Ammon's horn (tissue), 1 donor: ENCODE measurements around the gene NAGPA.

Experiments used
- DNase-seq: peaks from one replicate; pipeline ENCODE4 v3.0.0-alpha.2; 2016; ENCODE audit warnings: low spot score

NAGPA gene

DNA sequence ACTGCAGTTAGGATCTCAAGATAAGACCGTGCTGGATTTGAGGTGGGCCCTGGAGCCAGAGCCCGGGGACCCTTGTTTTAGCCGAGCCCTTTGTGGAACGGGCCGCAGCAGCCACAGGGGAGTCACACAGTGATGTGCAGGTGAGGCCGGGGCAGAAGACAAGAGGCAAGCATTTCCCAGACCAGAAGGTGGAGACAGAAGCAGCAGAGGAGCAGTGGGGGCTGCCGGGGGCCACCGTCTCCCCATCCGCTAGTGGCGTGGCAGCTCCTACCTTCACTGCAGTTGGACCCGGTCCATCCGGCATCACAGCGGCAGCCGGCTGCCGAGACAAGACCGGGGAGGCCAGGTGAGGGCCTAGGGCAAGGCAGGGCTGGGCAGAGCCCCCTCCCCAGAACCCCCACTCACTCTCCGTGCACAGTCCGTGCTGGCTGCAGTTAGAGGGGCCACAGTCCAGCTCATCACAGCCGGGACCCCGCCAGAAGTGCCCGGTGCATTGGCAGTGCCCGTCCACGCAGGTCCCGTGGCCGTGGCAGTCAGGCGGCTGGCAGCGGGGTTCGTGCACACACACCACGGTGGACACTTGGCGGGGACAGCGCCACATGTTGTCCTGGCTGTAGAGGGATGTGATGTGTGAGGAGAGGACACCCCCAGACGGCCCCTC lies 6.0 kb downstream of the NAGPA start:
- DNase-seq = peak; percentile 3

DNA sequence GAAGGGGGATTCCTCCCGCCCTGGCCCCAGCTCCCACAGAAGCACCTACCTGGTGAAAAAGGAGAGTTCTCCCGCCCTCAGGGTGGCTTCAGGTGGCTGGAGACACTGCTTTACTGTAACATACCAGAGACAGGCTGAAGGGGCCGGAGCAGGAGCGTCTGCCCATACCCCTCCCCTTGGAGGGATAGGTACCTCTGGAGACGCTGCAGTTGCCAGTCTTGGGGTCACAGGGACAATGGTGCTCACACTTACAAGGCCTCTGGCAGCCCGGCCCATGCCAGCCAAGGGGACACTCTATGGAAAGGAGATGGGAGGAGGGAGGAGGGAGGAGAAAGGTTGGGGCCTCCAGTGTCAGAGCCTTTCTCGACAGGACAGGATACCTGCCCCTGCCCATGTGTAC lies 6.6 kb downstream of the NAGPA start:
- DNase-seq = no peak

DNA sequence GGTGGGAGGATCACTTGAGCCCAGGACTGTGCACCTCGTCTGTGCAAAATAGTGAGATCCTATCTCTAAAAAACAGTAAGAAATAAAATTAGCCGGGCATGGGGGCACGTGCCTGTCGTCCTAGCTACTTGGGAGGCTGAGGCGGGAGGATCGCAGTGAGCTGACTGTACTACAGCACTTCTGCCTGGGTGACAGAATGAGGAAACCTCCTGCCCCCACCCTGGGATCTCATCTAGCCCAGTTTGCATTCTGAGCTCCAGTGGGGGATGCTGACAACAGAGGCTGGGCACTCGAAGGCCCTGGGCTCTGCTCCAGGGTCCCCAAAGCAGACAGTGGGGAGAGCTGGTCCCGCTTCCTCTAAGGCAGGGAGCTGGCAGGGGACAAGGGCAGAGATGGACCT lies 7.1 kb downstream of the NAGPA start:
- DNase-seq = no peak

DNA sequence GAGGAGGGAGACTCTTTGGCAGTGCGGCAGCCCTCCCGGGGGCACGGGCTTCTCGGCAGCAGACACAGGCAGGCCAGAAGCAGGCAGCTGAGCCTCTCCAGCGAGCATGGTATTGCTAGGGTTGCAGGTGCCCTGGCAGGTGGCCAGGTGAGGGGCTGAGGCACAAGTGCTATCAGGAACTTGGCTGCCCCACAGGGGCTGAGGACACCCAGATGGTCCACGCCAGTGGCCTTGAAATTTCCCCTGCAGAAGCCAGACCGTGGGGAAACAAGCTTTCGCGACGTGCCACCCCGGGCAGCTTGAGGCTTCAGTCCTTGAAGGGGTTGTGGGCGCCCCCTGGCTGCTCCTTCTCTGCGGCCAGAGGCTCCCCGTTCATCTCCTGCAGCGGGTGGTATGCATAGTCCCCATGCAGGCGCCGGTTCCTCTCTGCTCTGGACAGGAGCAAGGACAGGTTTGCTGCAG lies 8.5 kb downstream of the NAGPA start:
- peak; percentile 84 for DNase-seq

DNA sequence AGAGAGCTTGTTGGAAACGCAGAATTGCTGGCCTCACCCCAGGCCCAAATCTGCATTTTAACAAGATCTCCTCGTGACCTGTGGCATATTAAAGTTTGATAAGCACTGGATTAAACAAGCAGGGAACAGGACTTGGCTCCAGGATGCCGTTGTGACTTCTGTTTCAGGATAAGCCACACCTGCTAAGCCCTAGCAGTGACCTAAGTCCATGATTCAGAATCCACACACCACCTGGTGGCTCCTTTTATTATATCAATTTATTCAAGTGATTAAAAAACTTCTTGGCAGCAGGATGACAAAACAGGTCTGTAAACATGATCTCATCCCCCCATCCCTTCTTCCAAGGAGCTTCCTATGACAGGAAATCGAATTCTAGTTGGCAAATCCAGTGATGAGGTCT lies 9.1 kb downstream of the NAGPA start:
- DNase-seq = no peak

DNA sequence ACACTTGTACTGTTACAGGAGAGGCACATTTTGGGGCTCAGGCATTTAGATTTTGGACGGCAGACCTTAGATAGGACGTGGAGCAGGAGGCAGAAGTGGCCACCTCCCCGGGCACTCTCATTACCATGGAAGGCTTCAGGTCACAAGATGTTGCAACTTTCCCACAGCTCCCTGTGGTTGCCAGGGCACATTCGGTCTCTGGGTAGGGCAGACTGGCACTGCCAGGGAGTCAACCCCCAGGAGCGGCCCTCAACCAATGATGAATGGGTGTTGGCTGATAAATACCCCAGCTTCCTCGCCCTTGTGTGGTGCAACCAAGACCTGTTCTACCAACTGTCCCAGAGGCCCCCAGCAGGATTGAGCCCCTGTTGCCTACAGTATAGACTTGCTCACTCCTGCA lies 11.2 kb downstream of the NAGPA start:
- DNase-seq = no peak

DNA sequence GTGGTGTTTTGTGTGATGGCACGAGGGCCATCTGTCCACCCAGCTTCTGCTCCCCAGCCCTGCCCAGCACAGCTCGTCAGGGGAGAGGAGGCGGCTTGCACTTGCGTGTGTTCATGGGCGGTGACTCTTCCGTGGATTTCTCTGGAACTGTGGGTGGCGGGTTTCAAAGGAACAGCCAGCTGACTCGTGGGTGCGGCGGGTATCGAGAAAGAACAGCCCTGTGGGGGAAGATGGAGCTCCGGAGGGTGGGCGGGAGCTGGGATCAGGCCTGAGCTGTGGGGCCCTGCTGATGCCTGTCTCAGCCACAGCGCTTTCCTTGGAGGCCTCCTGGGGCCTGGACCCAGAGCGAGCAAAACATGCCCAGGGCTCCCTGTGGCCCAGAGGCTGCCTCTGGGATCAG lies 13.2 kb downstream of the NAGPA start:
- peak; percentile 79 for DNase-seq

DNA sequence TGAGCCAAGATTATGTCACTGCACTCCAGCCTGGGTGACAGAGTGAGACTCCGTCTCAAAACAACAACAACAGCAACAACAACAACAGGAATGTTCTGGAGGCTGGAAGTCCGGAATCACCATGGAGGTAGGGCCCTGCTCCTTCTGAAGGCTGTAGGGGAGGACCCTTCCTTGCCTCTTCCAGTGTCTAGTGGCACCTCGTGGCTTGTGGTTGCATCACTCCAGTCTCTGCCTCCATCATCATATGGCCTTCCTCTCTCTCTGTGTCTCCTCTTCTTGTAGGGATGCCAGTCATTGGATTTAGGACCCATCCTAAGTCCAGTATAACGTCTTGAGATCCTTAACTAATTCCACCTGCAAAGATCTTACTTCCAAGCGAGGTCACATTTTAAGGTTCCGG lies 14.0 kb downstream of the NAGPA start:
- no peak for DNase-seq

DNA sequence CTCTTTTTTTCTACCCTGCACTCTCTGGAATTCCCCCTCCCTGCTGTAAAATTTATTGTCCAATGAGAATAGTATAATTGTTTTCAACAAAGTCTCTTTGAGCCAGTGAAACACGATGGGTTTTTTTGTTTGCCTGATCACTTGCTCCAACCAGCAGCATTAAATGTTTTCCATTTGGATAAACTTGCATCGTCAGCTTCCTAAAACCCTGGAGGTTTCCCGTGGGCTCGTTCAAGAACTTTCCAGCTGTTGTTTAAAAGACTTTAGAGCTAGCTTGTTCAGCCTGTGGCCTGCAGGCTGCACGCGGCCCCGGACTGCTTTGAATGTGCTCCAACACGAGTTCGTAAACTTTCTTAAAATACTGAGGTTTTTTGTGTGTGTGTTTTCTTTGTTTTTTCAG lies 14.9 kb downstream of the NAGPA start:
- DNase-seq = peak; percentile 49

DNA sequence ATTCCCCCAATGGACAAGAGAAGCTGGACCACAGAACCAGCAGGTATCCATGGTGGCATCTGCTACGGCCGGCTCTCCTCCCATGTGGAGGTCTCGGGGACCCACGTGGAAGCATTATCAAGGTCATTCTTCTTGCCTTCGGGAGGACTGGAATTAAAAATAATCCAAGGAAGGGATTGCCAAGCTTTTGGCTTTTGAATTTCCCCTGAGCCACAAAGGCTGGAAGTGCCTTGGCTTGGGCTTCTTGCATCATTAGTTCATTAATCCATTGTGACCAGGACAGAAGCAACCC lies 16.1 kb downstream of the NAGPA start:
- DNase-seq = no peak

DNA sequence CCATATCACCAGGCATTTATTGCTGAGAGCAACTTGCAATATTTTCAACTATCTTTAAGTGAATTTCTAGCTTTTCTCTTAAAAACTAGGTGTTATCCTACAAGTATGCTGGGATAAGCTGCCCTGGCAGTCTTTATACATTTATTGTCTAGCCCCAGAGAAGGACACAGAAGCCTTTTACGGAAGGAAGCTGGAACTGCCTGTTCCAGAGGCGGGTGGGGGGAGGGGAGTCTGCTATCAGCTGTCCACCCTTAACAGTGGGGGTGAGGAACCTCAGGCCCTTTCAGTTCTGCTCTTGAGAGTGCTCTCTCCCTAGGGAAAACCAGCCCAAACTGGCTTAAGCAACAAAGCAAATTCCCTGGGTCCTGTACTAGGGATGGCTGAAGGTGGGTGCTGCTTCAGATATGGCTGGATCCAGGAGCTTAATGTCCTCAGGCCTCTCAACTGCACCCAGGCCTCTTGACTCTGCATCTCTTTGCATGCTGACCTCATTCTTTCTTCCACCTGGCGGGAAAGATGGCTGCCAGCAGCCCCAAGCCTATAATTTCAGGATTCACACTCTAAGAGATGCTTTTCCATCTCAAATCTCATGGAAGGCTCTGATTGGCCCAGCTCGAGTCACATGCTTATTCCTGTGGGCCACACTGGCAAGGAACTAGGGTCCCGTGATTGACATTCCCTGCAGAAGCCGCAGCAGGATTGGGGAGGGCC lies 16.6 kb downstream of the NAGPA start:
- peak; percentile 56 for DNase-seq

DNA sequence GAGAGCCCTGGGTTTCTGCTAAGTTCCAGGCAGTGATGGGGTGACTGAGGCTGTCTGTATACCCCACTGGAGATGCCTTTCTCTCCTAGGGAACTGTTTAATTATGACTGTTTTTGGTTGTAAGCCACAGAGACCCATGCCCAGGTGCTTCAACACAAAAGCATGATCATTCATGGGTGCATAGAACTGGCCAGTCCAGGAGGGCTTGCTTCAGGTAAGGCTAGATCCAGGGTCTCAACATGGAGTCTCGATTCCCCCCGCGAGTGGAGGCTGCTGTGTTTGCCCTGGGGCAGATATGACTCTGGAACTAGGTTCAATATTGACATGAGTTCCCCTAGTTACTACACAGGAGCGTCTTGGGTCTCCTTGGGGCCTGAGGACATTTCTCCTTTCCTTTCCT lies 17.8 kb downstream of the NAGPA start:
- DNase-seq = no peak

DNA sequence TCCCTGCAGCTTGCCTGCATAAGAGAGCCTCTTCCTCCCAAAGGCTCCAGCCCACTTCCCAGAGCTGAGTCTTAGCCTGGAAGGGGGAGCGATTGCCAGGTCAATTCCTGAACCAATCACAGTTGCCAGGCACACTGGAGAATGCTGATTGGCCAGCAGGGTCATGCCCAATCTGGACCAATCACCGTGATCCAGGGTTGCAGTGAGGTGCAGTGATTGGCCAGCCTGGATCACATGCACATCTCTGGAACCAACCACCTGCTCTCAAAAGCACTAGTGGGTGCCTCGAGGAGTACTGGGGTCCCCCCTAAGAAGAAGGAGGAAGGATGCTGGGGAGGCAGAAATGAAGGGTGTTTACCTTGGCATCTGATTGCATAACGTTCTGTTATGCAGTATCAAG lies 18.4 kb downstream of the NAGPA start:
- no peak for DNase-seq

DNA sequence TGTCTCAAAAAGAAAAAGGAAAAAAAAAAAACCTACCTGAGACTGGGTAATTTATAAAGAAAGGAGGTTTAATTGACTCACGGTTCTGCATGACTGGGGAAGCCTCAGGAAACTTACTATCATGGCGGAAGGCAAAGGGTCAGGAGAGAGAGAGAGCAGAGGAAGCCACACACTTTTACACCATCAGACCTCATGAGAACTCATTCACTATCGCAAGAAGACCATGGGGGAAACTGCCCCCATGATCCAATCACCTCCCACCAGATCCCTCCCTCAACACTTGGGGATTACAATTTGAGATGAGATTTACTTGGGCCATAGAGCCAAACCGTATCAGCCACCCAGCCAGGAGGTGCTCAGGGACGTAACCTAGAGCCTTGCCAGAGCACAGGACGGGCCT lies 20.8 kb downstream of the NAGPA start:
- no peak for DNase-seq

DNA sequence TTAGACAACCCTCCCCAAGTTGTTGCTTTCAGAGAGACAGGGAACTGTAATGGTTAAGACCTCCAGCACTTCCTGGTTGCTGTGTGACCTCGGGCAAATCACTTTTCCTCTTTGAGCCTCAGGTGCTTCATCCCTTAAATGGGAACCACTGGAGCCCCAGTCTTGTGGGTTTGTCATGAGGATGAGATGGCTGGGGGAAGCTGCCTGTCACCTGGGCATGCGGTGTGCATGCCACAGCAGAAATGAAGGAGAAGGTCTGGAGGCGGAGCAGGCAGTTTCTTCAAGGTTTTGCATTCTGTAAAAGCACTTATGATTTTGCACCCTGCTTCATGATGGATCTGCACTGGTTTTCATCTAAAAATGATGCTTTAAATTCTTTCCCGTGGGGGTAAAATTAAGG lies 22.1 kb downstream of the NAGPA start:
- DNase-seq = no peak

DNA sequence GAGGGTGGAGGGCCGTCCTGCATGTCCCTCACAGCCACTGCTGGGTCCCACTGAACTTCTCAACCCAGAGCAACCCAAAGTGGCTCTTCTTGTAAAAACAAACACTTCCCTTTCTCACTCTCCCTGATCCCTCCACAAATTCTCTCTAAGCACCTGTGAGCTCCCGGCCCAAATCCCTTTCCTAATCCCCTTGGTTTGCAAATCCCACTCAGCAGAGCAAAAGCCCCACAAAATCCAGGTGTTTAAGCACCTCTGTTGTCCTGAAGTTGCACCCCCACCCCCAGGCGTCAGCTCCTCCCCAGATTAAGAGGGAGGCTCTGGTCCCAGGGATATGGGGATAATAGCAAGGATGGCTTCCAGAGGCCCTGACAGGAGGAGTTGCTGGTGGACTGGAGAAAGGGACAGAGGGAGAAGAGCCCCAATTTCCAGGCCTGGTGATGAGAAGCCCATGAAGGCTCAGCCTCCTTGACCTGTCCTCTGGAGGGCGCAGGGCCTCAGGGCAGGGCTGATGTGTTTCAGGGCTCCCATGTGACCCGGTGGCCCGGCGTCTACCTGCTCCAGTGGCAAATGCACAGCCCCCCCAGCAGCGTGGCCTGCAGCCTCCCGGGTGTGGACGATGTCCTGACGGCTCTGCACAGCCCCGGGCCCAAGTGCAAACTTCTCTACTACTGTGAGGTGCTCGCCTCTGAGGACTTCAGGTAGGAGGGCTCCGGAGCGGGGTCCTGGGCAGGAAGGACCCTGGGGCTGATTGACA lies 23.0 kb downstream of the NAGPA start:
- no peak for DNase-seq

DNA sequence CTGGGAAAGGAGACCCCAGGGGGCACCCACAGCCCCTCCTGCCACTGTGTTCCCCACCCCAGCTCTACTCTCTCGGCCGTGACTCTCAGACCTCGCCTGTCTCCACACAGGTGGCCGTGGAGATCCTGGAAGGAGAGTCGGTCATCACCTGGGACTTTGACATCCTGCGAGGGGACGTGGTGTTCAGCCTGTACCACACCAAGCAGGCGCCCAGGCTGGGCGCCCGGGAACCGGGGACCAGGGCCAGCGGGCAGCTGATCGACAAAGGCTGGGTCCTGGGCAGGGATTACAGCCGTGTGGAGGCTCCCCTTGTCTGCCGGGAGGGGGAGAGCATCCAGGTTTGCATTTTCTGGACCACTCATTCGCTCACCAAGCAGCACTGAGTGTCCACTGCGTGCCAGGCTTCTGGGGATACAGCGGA lies 25.4 kb downstream of the NAGPA start:
- DNase-seq = no peak

DNA sequence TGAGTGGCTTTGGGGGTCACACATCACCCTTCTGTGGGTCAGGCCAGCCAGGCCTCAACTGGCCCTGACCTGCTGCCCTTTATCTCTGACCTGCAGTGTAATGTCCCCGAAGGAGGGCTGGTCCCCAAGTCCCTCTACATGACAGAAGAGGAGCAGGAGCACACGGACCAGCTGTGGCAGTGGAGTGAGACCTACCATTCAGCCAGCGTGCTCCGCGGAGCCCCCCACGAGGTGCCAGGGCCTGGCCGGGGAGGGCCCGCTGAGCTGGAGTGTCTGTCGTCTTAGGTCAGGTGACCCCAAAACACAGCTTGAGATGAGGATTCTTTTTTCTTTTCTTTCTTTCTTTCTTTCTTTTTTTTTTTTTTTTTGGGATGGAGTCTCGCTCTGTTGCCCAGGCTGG lies 26.5 kb downstream of the NAGPA start:
- no peak for DNase-seq

DNA sequence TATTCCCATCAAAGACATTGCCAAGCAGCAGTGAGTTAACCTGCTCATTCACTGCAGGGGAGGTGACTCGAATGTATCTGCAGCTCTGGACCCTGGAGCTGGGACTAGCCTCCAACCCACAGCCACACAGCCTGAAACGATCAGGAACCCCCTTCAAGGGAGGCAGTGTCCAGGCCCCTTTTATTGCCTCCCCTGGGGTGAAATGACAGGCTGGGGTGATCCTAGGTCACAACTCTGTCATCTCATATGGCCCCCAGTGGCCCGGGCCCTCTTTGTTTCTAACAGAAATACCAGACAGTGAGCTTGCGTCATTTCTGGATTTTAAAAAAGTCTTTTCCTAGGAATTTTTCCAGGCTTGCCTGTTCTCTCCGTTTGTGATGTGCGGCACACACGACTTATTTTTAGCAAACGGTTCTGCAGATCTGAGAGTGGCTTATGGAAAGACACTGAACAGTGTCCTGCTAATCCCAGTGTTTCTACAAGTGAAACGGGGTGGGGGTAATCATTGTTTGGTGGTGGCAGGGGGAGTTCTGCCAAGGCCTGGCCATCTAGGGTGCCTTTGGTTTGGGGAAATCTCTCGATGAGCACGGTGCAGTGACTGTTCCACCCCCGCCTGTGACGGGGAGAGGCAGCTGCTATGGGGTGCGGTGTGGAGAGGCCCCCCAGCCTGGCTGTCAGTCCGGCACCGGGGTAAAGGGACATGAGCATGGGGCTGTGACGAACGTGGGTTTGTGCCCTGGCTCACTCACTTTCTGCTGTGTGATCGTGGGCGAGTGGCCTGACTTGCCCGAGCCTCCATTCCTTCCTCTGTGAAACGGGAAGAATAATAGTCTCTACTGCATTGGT lies 27.2 kb downstream of the NAGPA start:
- peak; percentile 57 for DNase-seq

DNA sequence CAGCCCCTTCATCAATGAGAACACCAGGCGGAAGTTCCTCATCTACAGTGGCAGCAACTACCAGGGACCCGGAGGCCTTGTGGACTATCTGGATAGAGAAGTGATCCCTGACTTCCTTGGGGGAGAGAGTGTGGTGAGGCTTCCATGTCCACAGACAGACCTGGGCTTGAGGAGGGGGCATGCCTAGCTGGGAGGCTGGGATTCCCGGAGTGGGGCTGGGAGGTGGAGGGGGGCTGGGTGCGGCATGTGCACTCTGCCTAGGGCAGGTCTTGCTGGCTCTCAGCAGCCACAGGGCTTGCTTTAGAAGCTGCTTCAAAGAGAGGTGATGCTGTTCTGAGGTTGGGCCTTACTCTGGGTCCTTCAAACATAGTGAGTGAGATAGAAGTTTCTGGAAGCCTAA lies 27.8 kb downstream of the NAGPA start:
- no peak for DNase-seq

DNA sequence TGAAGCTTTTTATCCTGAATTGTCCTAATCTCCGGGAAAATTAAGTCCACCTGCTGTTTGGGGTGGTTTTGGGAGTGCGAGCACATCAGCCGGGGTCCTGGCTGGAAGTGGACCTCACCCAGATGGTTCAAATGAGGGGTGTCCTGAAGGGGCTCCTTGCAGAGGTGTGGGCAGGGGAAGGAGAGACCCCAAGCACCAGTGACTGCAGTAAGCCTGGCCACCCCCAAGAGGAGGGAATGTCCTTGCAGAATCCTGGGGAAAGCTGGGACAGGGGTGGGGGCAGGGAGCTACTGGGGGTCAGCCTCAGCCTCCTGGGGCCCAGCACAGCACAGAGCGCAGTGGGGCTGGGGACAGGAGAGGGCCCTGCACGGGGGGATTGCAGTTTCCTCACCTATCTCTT lies 29.4 kb downstream of the NAGPA start:
- no peak for DNase-seq

DNA sequence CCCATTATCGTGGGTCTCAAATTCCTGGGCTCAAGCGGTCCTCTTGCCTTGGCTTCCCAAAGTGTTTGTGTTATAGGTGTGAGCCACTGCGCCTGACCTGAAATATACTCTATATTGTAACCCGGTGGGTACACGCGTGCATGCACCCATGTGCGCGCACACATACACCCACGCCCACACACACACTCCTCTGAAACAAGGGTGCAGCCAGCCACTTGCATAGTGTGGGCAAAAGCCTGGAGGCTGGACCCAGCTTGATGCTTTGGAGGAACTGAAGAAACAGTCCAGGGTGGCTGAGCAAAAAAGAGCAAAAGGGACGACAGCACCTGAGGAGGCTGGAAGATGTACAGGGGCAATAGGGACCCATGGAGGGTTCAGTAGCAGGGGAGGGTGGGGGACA lies 29.9 kb downstream of the NAGPA start:
- no peak for DNase-seq

DNA sequence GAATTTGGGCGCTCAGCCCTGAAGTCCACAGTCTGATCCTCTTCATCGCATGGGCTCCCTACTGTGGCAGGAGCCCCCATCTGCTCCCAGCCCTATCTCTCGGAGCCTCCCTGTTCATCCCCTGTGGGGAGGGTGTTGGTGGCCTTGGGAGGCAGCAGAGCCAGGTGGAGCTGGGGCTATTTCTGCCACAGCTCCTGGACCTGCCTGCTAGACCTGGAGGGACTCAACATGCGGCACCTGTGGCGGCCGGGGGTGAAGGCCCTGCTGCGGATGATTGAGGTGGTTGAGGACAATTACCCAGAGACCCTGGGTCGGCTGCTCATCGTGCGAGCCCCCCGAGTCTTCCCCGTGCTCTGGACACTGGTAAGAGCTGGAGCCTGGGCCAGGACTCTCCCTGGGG lies 30.5 kb downstream of the NAGPA start:
- no peak for DNase-seq
